ENCODE results near the gene LOX. TPM values are rescaled to one million over a fixed set of nuclear protein-coding genes. Genes with fewer than 3 reads are reported as not detected.

The LOX gene
- total and polyA plus RNA-seq, 9 of the 15 experiments (the other 6 are each of a cell fraction or from before 2014, with no cell fraction given), result 0.06 to 0.09 TPM; not detected in 7

GRCh38 chr5:122099060-122099790, 21.2 kb upstream of the LOX start (continued):
- TF ChIP-seq JUN (IDR thresholded peaks at IDR 0.05; ENCODE audit: borderline replicate concordance, low read depth, low read length) (peak; percentile 73; the same call in 1 of the 2 replicates), JUN (CRISPR knock-in tag; IDR thresholded peaks at IDR 0.05; ENCODE audit: borderline replicate concordance) (no peak), SNRNP70 (optimal IDR thresholded peaks at IDR 0.05; ENCODE audit: low read depth, low read length) (no peak), HMGN3 (IDR thresholded peaks at IDR 0.05; ENCODE audit: borderline replicate concordance, extremely low read depth, insufficient read length, low read depth, low read length) (no peak), UBTF (IDR thresholded peaks at IDR 0.05; ENCODE audit: borderline replicate concordance in 1 of 2, low read depth in 2 of 2, low read length in 2 of 2) (no peak), ZNF184 (CRISPR knock-in tag; IDR thresholded peaks at IDR 0.05) (no peak), NR2C1 (IDR thresholded peaks at IDR 0.05) (peak; percentile 47; the same call in 1 of the 2 replicates), NR2C1 (tag; IDR thresholded peaks at IDR 0.05) (peak; percentile 56; the same call in 1 of the 2 replicates), RBM39 (optimal IDR thresholded peaks at IDR 0.05; ENCODE audit: low read depth, low read length) (no peak), ZNF592 (IDR thresholded peaks at IDR 0.05) (peak; percentile 79), CREB3L1 (IDR thresholded peaks at IDR 0.05; ENCODE audit: borderline replicate concordance, low read depth) (no peak), FOXA1 (IDR thresholded peaks at IDR 0.05; ENCODE audit: borderline replicate concordance) (no peak), ZBTB7A (IDR thresholded peaks at IDR 0.05; ENCODE audit: borderline replicate concordance, control insufficient read depth, low read depth, low read length) (no peak)
- TF ChIP-seq, protein P1, sequence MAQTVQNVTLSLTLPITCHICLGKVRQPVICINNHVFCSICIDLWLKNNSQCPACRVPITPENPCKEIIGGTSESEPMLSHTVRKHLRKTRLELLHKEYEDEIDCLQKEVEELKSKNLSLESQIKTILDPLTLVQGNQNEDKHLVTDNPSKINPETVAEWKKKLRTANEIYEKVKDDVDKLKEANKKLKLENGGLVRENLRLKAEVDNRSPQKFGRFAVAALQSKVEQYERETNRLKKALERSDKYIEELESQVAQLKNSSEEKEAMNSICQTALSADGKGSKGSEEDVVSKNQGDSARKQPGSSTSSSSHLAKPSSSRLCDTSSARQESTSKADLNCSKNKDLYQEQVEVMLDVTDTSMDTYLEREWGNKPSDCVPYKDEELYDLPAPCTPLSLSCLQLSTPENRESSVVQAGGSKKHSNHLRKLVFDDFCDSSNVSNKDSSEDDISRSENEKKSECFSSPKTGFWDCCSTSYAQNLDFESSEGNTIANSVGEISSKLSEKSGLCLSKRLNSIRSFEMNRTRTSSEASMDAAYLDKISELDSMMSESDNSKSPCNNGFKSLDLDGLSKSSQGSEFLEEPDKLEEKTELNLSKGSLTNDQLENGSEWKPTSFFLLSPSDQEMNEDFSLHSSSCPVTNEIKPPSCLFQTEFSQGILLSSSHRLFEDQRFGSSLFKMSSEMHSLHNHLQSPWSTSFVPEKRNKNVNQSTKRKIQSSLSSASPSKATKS (CRISPR knock-in tag; IDR thresholded peaks at IDR 0.05), result no peak
- TF ChIP-seq, protein P2, sequence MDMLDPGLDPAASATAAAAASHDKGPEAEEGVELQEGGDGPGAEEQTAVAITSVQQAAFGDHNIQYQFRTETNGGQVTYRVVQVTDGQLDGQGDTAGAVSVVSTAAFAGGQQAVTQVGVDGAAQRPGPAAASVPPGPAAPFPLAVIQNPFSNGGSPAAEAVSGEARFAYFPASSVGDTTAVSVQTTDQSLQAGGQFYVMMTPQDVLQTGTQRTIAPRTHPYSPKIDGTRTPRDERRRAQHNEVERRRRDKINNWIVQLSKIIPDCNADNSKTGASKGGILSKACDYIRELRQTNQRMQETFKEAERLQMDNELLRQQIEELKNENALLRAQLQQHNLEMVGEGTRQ (CRISPR knock-in tag; IDR thresholded peaks at IDR 0.05), result peak; percentile 17; the same call in 1 of the 2 replicates

Measured in K562 (cell line).